ENCODE data around the gene MALSU1.

GRCh38 chr7:23341846-23342598, 42.9 kb downstream of the MALSU1 start:
- TF ChIP-seq POLR2AphosphoS5 (IDR thresholded peaks at IDR 0.05), result no peak
- TF ChIP-seq POLR2A (IDR thresholded peaks at IDR 0.05), result no peak
